WTC11 (cell line): Measurements from ENCODE around the gene HCN1. TPM values are rescaled to one million over a fixed set of nuclear protein-coding genes. Genes with fewer than 3 reads are reported as not detected.

Experiments
- ATAC-seq: fragments of 200-7000 bp; cut with Tn5 transposase; 2 replicates; pipeline ENCODE4 v1.10.0; 2021; ENCODE audit warnings: mild to moderate bottlenecking, moderate library complexity
- CTCF ChIA-PET: fragments of 300-600 bp; sonication (Branson Sonifier 250); formaldehyde crosslinking; loops from one replicate; lab custom pipeline; 2021; ENCODE audit warnings: antibody characterized with exemption; lab: Charles Lee
- POLR2A ChIA-PET: fragments of 350-600 bp; sonication (Branson Sonifier 250); formaldehyde crosslinking; loops from one replicate; lab custom pipeline; 2021; ENCODE audit warnings: antibody characterized with exemption; lab: Charles Lee
- DNase-seq: peaks from one replicate; pipeline ENCODE4 v3.0.0; 2021; ENCODE audit warnings: low spot score
- H3K27ac Mint-ChIP-seq: 2 replicates; pipeline ENCODE4 v1.8.0; 2021; ENCODE audit warnings: mixed read lengths
- H3K27me3 Mint-ChIP-seq: 2 replicates; pipeline ENCODE4 v1.8.0; 2021; ENCODE audit warnings: low read depth, mild to moderate bottlenecking, moderate library complexity, mixed read lengths
- H3K36me3 Mint-ChIP-seq: 2 replicates; pipeline ENCODE4 v1.8.0; 2021; ENCODE audit warnings: mixed read lengths
- H3K4me1 Mint-ChIP-seq: 2 replicates; pipeline ENCODE4 v1.8.0; 2022; ENCODE audit warnings: mixed read lengths
- H3K4me3 Mint-ChIP-seq: 2 replicates; pipeline ENCODE4 v1.8.0; 2021; ENCODE audit warnings: mild to moderate bottlenecking, moderate library complexity, mixed read lengths
- H3K9me3 Mint-ChIP-seq: 2 replicates; pipeline ENCODE4 v1.8.0; 2021; ENCODE audit warnings: mixed read lengths
- ATF1 ChIP-seq: sonication (generic); formaldehyde crosslinking; IDR thresholded peaks from 2 replicates; pipeline ENCODE4 v1.8.1; 2023; ENCODE audit warnings: mild to moderate bottlenecking, moderate library complexity, missing genetic modification reagents
- CTCF ChIP-seq: fragments of 200-600 bp; IDR thresholded peaks from 2 replicates; pipeline ENCODE4 v1.8.0; 2022; ENCODE audit warnings: antibody characterized with exemption
- ETV6 ChIP-seq: sonication (generic); formaldehyde crosslinking; IDR thresholded peaks from 2 replicates; pipeline ENCODE4 v1.8.1; 2022; ENCODE audit warnings: mild to moderate bottlenecking, missing genetic modification reagents
- HMGA2 ChIP-seq: fragments of 250-450 bp; sonication (Bioruptor Pico); IDR thresholded peaks from 2 replicates; pipeline ENCODE4 v1.4.0; 2021; ENCODE audit warnings: mild to moderate bottlenecking, moderate library complexity
- HMGXB4 ChIP-seq: sonication (generic); formaldehyde crosslinking; IDR thresholded peaks from 2 replicates; pipeline ENCODE4 v1.8.1; 2023; ENCODE audit warnings: mild to moderate bottlenecking, moderate library complexity, missing genetic modification reagents
- JAZF1 ChIP-seq: fragments of 250-450 bp; sonication (Bioruptor Pico); IDR thresholded peaks from 2 replicates; pipeline ENCODE4 v1.9.0; 2021; ENCODE audit warnings: moderate library complexity, mild to moderate bottlenecking, inconsistent platforms
- KAT7 ChIP-seq: sonication (generic); formaldehyde crosslinking; IDR thresholded peaks from 2 replicates; pipeline ENCODE4 v1.8.1; 2023; ENCODE audit warnings: missing genetic modification reagents, mild to moderate bottlenecking, borderline replicate concordance
- SP1 ChIP-seq: sonication (generic); formaldehyde crosslinking; conservative IDR thresholded peaks from 2 replicates; pipeline ENCODE4 v1.8.1; 2022; ENCODE audit warnings: missing genetic modification reagents
- TCF7 ChIP-seq: sonication (generic); formaldehyde crosslinking; IDR thresholded peaks from 2 replicates; pipeline ENCODE4 v1.8.0; 2022; ENCODE audit warnings: mild to moderate bottlenecking, low read depth, missing genetic modification reagents, moderate library complexity
- ZBTB43 ChIP-seq: sonication (generic); formaldehyde crosslinking; IDR thresholded peaks from 2 replicates; pipeline ENCODE4 v1.8.1; 2023; ENCODE audit warnings: mild to moderate bottlenecking, missing genetic modification reagents
- ZNF263 ChIP-seq: sonication (generic); formaldehyde crosslinking; IDR thresholded peaks from 2 replicates; pipeline ENCODE4 v1.8.1; 2022; ENCODE audit warnings: low read depth, mild to moderate bottlenecking, moderate library complexity, missing genetic modification reagents
- ZNF317 ChIP-seq: sonication (generic); formaldehyde crosslinking; IDR thresholded peaks from 2 replicates; pipeline ENCODE4 v1.8.1; 2023; ENCODE audit warnings: low read depth, mild to moderate bottlenecking, moderate library complexity, missing genetic modification reagents, borderline replicate concordance
- ZNF396 ChIP-seq: fragments of 250-450 bp; sonication (Bioruptor Pico); IDR thresholded peaks from 2 replicates; pipeline ENCODE4 v1.8.0; 2021; ENCODE audit warnings: mild to moderate bottlenecking, moderate library complexity, borderline replicate concordance
- ZNF423 ChIP-seq: fragments of 250-450 bp; sonication (Bioruptor Pico); IDR thresholded peaks from 2 replicates; pipeline ENCODE4 v2.1.2; 2022; ENCODE audit warnings: mild to moderate bottlenecking, moderate library complexity
- ZNF425 ChIP-seq: fragments of 250-450 bp; sonication (Bioruptor Pico); conservative IDR thresholded peaks from 2 replicates; pipeline ENCODE4 v1.9.0; 2021; ENCODE audit warnings: mild to moderate bottlenecking
- total RNA-seq: library from RNA; stranded (reverse); gene quantifications from 3 replicates; pipeline ENCODE4 v1.2.3, GENCODE V29; 2021

HCN1 gene
- total RNA-seq, 1 experiment from 2014 or later, result 2.2 TPM

- Mint-ChIP-seq H3K4me3 (no peak overlapping the region), H3K27me3 (no peaks in the 10 kb centered on the region; the same call in 1 of the 2 replicates), H3K4me1 (no peaks in the 10 kb centered on the region), H3K36me3 (peaks cover 36% of the 10 kb centered on the region), H3K27ac (no peak overlapping the region), H3K9me3 (peaks cover 46% of the 10 kb centered on the region)
- CTCF ChIA-PET, result no interaction called here
- ATAC-seq, result no peak
- DNase-seq, result no peak
- POLR2A ChIA-PET, result interaction anchor here (0.5 to 0.7 kb wide), 2 partner anchors 22 to 289 kb away, joined by 3 read pairs; no protein-coding TSS in a partner anchor
- TF ChIP-seq JAZF1 (no peak), ZNF425 (no peak), ATF1 (CRISPR knock-in tag) (no peak), KAT7 (CRISPR knock-in tag) (no peak), SP1 (CRISPR knock-in tag) (no peak), ZNF263 (CRISPR knock-in tag) (no peak), HMGA2 (CRISPR knock-in tag) (no peak), TCF7 (CRISPR knock-in tag) (no peak), ETV6 (CRISPR knock-in tag) (no peak), CTCF (no peak), ZBTB43 (CRISPR knock-in tag) (no peak), ZNF317 (CRISPR knock-in tag) (no peak)
Measured at GRCh38 chr5:45252978-45253377, 443.2 kb downstream of the HCN1 start.

- Mint-ChIP-seq H3K9me3 (peaks cover 50% of the 10 kb centered on the region), H3K4me3 (no peak overlapping the region), H3K27ac (no peak overlapping the region)
- ChIA-PET POLR2A (interaction anchor here (0.7 kb wide), 1 partner anchor 290 kb away, joined by 3 read pairs; no protein-coding TSS in a partner anchor), CTCF (no interaction called here)
- ATAC-seq, result no peak
- TF ChIP-seq HMGXB4 (CRISPR knock-in tag), result no peak
- no peak for TF ChIP-seq ZNF396 (CRISPR knock-in tag)
- TF ChIP-seq, all 79 proteins: peak for 0
- DNase-seq, result no peak
- H3K4me1 Mint-ChIP-seq, result no peaks in the 10 kb centered on the region
- peaks cover 36% of the 10 kb centered on the region for H3K36me3 Mint-ChIP-seq
- H3K27me3 Mint-ChIP-seq, result no peaks in the 10 kb centered on the region; the same call in 1 of the 2 replicates
Measured at GRCh38 chr5:45252541-45252940, 443.6 kb downstream of the HCN1 start.

GRCh38 chr5:45225571-45226031, 470.6 kb downstream of the HCN1 start:
- 0 out of 2 replicates have a peak, but pooled peaks cover 3% of the 10 kb centered on the region for H3K4me1 Mint-ChIP-seq
- H3K9me3 Mint-ChIP-seq, result peaks cover 18% of the 10 kb centered on the region
- ATAC-seq (peak; percentile 68), DNase-seq (peak; percentile 28)
- H3K27ac Mint-ChIP-seq, result no peak overlapping the region
- no peak overlapping the region for H3K4me3 Mint-ChIP-seq
- POLR2A ChIA-PET, result no interaction called here
- no peak for TF ChIP-seq ZNF423 (CRISPR knock-in tag)
- TF ChIP-seq CTCF, result peak; percentile 42; the same call in 1 of the 2 replicates
- H3K36me3 Mint-ChIP-seq, result peaks cover 11% of the 10 kb centered on the region
- H3K27me3 Mint-ChIP-seq, result no peaks in the 10 kb centered on the region
- CTCF ChIA-PET, result interaction anchor here (1.1 to 1.6 kb wide), 2 partner anchors 187 to 291 kb away, joined by 4 to 5 read pairs; no protein-coding TSS in a partner anchor
